Natural killer cell (primary cell): ENCODE data around the gene GOLPH3. TPM values are rescaled to one million over a fixed set of nuclear protein-coding genes. Genes with fewer than 3 reads are reported as not detected.

ENCODE experiments used
- ATAC-seq, 3 donors: fragments of 150-1000 bp in 2 of 3; fragments of 200-7000 bp in 1 of 3; cut with Tn5 transposase; 1 replicate in 1 of 3; 2 replicates in 2 of 3; pipeline ENCODE4 v1.10.0; 2021; ENCODE audit warnings: mild to moderate bottlenecking in 2 of 3, moderate library complexity in 2 of 3
- DNase-seq, 2 donors: peaks; one replicate each; pipeline versions ENCODE4 v3.0.0 to v3.0.0-alpha.2; 2013 to 2021; ENCODE audit warnings: mixed read lengths in 1 of 2
- H3K27ac ChIP-seq: one replicate; pipeline ENCODE4 v1.5.1; 2013; ENCODE audit warnings: mild to moderate bottlenecking, low read length
- H3K27me3 ChIP-seq: one replicate; pipeline ENCODE4 v1.6.1; 2013; ENCODE audit warnings: low read length; ENCODE audit not compliant: control insufficient read depth, insufficient read depth
- H3K36me3 ChIP-seq: one replicate; pipeline ENCODE4 v1.6.1; 2013; ENCODE audit warnings: low read length; ENCODE audit not compliant: control insufficient read depth, insufficient read depth
- H3K4me1 ChIP-seq: one replicate; pipeline ENCODE4 v1.6.1; 2013; ENCODE audit warnings: low read length; ENCODE audit not compliant: control insufficient read depth, insufficient read depth
- H3K4me3 ChIP-seq: one replicate; pipeline ENCODE4 v1.5.1; 2013; ENCODE audit warnings: low read length
- H3K9me3 ChIP-seq: one replicate; pipeline ENCODE4 v1.6.1; 2013; ENCODE audit warnings: low read length; ENCODE audit not compliant: control insufficient read depth, insufficient read depth
- H3K27ac Mint-ChIP-seq, 2 donors: one replicate each; pipeline ENCODE4 v1.8.0; 2022; ENCODE audit warnings: mild to moderate bottlenecking in 2 of 2, mixed read lengths in 2 of 2, moderate library complexity in 1 of 2
- H3K27me3 Mint-ChIP-seq, 2 donors: one replicate each; pipeline ENCODE4 v1.8.0; 2022; ENCODE audit warnings: low read depth in 2 of 2, mixed read lengths in 2 of 2
- H3K36me3 Mint-ChIP-seq: one replicate; pipeline ENCODE4 v1.8.0; 2022; ENCODE audit warnings: mixed read lengths
- H3K4me1 Mint-ChIP-seq, 2 donors: one replicate each; pipeline ENCODE4 v1.8.0; 2022; ENCODE audit warnings: mixed read lengths in 2 of 2
- H3K4me3 Mint-ChIP-seq: one replicate; pipeline ENCODE4 v1.8.0; 2022; ENCODE audit warnings: mild to moderate bottlenecking, moderate library complexity, mixed read lengths
- H3K9me3 Mint-ChIP-seq, 2 donors: one replicate each; pipeline ENCODE4 v1.8.0; 2022; ENCODE audit warnings: mixed read lengths in 2 of 2
- WGBS: methylation state at CpG from one replicate; pipeline ENCODE4 v1.1.7; 2013; ENCODE audit warnings: missing lambda C conversion rate; ENCODE audit not compliant: insufficient coverage; 5-methylcytosine and 5-hydroxymethylcytosine counted together
- intact Hi-C: fragments of 100-400 bp; cut with micrococcal nuclease; formaldehyde crosslinking; loops from one replicate; pipeline ENCODE4 v1.14.2; 2022
- total RNA-seq, 4 donors: library from RNA; stranded (reverse); fragments of 120-200 nt in 1 of 4; gene quantifications; one replicate each; pipeline versions ENCODE4 v1.2.3 to v1.2.4, GENCODE V29; 2013 to 2022
- TF ChIP-seq, protein P1 (sequence below): fragments of 200-600 bp; IDR thresholded peaks from one replicate; pipeline ENCODE4 v1.8.0; 2022; ENCODE audit warnings: antibody characterized with exemption

The GOLPH3 gene
- total RNA-seq, 3 donors from 2014 or later (not counting 1 experiment from before 2014, with no cell fraction given) = 67.6 to 70.6 (median 69.3) TPM

DNA sequence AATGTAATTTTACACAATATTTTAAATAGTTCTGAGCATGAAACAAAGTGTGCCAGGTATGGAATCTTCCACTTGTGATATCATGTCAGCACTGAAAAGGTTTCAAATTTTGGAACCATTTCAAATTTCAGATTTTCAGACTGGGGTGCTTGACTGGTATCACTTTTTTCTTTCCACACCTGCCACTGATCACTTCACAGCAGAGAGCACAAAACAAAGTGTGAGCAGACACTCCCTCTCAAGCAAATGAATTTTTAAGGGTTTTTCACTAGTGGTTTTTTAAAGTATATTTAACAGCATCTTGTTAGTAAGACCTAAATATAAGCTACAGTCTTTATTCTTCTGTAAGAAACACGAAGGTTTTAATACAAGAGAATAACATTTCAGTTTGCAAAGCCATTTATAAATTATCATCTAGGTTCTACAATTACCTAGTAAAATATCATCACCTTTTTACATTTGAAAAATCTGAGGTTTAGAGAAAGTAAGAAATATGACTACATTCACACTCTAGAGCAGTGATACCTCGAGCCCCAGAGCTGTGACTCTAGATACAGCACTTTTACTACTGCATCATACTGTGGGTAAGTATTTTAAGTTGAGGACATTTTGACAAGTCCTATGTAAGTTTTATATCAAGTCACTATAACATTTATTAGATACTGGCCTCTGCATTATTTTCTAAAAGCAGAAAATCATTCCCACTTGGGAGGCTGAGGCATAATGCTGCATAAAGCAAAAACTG is 14.6 kb downstream of the GOLPH3 start:
- ATAC-seq (peak; percentile 82 to 85 (median 85)), DNase-seq (no peak)
- H3K4me1 ChIP-seq = peaks cover 31% of the 10 kb centered on the region
- no peaks in the 10 kb centered on the region for H3K36me3 Mint-ChIP-seq
- H3K27ac Mint-ChIP-seq = no peak overlapping the region
- no peak overlapping the region for H3K4me3 ChIP-seq
- intact Hi-C loops = no loop called here
- no peaks in the 10 kb centered on the region for H3K9me3 ChIP-seq
- H3K4me3 Mint-ChIP-seq = peak overlapping the region; percentile 56
- H3K27ac ChIP-seq = no peak overlapping the region
- peaks cover 10 to 17% of the 10 kb centered on the region in 2 donors for H3K4me1 Mint-ChIP-seq
- H3K27me3 ChIP-seq = no peaks in the 10 kb centered on the region
- WGBS = no CpG with 5 or more reads among the region's 2 CpGs
- TF ChIP-seq, protein P1, sequence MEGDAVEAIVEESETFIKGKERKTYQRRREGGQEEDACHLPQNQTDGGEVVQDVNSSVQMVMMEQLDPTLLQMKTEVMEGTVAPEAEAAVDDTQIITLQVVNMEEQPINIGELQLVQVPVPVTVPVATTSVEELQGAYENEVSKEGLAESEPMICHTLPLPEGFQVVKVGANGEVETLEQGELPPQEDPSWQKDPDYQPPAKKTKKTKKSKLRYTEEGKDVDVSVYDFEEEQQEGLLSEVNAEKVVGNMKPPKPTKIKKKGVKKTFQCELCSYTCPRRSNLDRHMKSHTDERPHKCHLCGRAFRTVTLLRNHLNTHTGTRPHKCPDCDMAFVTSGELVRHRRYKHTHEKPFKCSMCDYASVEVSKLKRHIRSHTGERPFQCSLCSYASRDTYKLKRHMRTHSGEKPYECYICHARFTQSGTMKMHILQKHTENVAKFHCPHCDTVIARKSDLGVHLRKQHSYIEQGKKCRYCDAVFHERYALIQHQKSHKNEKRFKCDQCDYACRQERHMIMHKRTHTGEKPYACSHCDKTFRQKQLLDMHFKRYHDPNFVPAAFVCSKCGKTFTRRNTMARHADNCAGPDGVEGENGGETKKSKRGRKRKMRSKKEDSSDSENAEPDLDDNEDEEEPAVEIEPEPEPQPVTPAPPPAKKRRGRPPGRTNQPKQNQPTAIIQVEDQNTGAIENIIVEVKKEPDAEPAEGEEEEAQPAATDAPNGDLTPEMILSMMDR = no peak
- H3K27me3 Mint-ChIP-seq = no peaks in the 10 kb centered on the region
- H3K36me3 ChIP-seq = peaks cover 2% of the 10 kb centered on the region
- no peaks in the 10 kb centered on the region for H3K9me3 Mint-ChIP-seq

DNA sequence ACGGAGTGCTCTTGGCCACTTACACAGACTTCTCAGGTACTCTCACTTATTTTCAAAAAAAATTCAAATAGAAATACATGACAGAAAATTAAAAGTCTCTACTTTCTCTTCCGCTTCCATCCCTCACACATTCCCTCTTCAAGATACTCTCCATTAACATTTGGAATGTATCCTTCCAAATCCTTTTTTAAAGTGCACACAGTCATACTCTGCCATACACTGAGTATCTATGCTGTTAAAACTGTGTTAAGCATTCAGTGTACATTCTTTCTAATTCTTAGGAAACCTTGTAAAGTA is 15.5 kb downstream of the GOLPH3 start:
- Histone ChIP-seq H3K9me3 (no peaks in the 10 kb centered on the region), H3K4me1 (peaks cover 27% of the 10 kb centered on the region), H3K4me3 (no peak overlapping the region), H3K36me3 (peaks cover 4% of the 10 kb centered on the region), H3K27me3 (no peaks in the 10 kb centered on the region), H3K27ac (no peak overlapping the region)
- no peaks in the 10 kb centered on the region for H3K27me3 Mint-ChIP-seq
- H3K27ac Mint-ChIP-seq = no peak overlapping the region
- TF ChIP-seq, protein P1 = no peak
- no peak overlapping the region for H3K4me3 Mint-ChIP-seq
- DNase-seq (no peak), ATAC-seq (no peak)
- no peaks in the 10 kb centered on the region for H3K36me3 Mint-ChIP-seq
- WGBS = 98% methylated on average over 2 of the region's 2 CpGs
- H3K9me3 Mint-ChIP-seq = no peaks in the 10 kb centered on the region
- peaks cover 11 to 19% of the 10 kb centered on the region in 2 donors for H3K4me1 Mint-ChIP-seq
- intact Hi-C loops = no loop called here

GRCh38 chr5:32157078-32157477 is 17.0 kb downstream of the GOLPH3 start:
- Histone ChIP-seq H3K27ac (no peak overlapping the region), H3K36me3 (peaks cover 5% of the 10 kb centered on the region), H3K4me1 (peaks cover 20% of the 10 kb centered on the region), H3K4me3 (no peak overlapping the region), H3K9me3 (no peaks in the 10 kb centered on the region), H3K27me3 (no peaks in the 10 kb centered on the region)
- Mint-ChIP-seq H3K27ac (no peak overlapping the region), H3K4me1 (peaks cover 21 to 29% of the 10 kb centered on the region in 2 donors), H3K27me3 (no peaks in the 10 kb centered on the region), H3K4me3 (no peak overlapping the region), H3K9me3 (no peaks in the 10 kb centered on the region), H3K36me3 (no peaks in the 10 kb centered on the region)
- ATAC-seq = no peak
- 98% methylated on average over 4 of the region's 4 CpGs for WGBS
- intact Hi-C loops = no loop called here
- no peak for DNase-seq
- TF ChIP-seq, protein P1 = no peak

GRCh38 chr5:32156635-32157034 is 17.5 kb downstream of the GOLPH3 start:
- Mint-ChIP-seq H3K4me1 (peaks cover 25 to 33% of the 10 kb centered on the region in 2 donors), H3K36me3 (no peaks in the 10 kb centered on the region), H3K27ac (no peak overlapping the region), H3K9me3 (no peaks in the 10 kb centered on the region), H3K4me3 (no peak overlapping the region), H3K27me3 (no peaks in the 10 kb centered on the region)
- DNase-seq = no peak
- peaks cover 20% of the 10 kb centered on the region for H3K4me1 ChIP-seq
- H3K36me3 ChIP-seq = peaks cover 5% of the 10 kb centered on the region
- WGBS = 90% methylated on average over 9 of the region's 9 CpGs
- no peak for ATAC-seq
- TF ChIP-seq, protein P1 = no peak
- no peaks in the 10 kb centered on the region for H3K27me3 ChIP-seq
- intact Hi-C loops = no loop called here
- no peak overlapping the region for H3K4me3 ChIP-seq
- no peaks in the 10 kb centered on the region for H3K9me3 ChIP-seq
- no peak overlapping the region for H3K27ac ChIP-seq
